UCSD-AML1 (cell line): ENCODE measurements around the gene CHMP1A.

Experiments used
- DNase-seq: peaks from one replicate; lab custom pipeline; 2025; ENCODE audit not compliant: unreplicated experiment; lab: John Stamatoyannopoulos, UW

Gene CHMP1A

DNA sequence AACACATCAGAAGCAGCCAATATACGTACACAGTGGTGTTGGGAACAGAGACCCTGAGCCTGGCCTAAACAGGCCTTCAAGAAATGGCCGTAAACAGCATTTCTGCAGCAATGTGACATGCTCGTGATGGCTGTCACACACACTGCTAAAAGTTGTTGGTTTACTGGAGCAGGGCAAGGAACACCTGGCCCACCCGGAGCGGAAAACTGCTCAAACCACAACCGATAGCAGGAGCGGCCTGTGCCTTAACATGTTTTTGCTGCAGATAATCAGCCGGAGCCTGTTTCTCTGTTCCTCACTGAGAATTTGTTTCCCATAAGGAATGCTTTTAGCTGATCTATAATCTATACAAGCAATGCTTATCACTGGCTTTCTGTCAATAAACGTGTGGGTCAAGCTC is 50.1 kb downstream of the CHMP1A start:
- DNase-seq = no peak

DNA sequence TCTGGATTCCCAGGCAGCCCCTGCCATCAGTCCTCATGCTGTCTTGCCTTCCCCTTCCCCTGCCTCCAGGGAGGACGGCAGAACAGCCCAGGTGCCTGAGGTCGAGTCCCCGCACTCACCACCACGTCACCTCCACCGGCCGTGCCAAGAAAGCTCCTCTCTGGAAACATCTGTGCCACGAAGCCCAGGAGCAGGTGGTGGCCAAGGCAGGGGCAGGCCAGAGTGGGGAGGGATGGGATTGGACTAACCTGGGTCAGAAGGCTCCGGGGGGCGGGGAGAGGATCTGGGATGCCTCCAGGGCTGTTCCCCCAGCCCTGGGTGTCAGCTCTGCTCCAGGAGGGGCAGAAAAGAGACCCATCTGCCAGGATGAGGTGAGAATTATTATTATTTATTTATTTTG is 51.5 kb downstream of the CHMP1A start:
- no peak for DNase-seq

DNA sequence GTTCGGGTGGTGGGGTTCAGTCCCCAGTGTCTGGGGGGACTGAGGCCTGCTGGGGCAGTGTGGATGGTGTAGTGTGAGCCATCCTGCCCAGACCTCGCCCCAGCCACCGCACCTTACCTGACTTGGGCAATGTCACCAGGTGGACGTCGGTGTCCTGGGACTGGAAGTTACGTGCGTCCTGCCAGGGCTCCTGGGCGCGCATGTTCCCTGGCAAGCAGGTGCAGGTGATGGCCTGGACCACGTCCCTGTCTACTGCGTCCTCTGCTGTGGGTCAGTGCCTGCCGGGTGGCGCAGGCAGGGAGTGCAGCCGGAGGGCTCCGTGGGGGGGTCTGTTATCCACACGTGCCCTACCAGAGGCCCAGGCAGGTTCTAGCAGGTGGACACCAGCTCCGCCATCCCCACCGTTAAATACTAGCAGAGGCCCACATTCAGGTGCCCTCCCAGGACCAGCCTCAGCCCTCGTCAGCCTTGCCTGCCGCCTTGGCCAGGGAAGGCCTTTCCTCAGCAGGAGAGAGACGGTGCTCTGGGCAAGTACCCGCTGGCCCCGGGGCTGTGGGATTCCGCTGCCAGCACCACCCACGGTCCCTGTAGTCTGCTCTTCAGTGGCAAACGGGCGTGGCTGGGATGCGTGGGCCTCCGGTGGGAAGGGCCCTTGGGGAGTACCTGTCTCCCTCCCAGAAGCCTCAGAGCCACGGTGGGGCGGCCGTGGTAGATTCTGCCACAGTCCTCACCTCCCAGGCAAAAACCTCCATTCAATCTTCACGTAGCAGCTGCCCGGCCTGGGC is 52.1 kb downstream of the CHMP1A start:
- no peak for DNase-seq

DNA sequence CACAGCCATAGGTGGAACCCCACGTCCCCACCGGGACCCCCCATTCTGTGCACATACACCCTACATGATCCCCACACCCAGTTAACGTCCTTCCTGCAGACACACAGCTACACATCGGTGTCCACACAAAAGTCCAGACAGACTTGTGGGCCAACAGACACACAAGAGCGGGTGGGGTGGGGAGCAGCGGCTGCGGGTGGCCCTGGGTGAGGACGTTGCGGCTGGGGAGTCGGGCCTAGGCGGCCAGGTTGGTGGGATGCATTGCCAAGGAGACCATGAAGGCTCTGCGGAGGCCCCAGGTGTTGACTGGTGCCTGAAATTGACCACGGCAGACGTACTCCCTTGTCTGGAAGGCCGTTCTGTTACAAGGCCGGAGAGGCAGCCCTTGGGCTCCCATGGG is 52.7 kb downstream of the CHMP1A start:
- no peak for DNase-seq

DNA sequence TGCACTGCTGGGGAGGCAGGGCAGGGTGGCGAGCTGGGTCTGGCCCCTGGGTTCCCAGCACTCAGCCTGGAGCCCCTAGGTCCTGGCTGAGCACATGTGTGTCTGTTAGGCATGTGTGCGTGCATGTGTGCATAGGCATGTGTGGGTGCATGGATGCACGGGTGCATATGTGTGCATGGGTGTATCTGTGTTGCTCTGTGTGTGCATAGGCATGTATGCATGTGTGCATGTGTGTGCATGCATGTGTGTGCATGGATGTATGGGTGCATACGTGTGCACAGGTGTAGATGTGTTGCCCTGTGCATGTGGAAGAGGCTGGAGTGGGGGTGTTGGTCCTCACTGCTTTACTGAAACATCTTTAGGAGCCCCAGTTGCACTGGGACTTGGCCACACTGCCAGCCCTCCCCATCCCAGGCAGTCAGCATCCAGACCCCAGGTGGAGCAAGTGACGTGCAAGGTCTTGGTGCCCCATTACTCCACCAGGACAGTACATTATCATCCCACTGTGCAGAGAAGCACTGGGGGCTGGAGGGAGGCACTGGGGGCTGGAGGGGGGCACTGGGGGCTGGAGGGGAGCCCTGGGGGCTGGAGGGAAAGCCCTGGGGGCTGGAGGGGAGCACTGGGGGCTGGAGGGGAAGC is 54.4 kb downstream of the CHMP1A start:
- DNase-seq = no peak

DNA sequence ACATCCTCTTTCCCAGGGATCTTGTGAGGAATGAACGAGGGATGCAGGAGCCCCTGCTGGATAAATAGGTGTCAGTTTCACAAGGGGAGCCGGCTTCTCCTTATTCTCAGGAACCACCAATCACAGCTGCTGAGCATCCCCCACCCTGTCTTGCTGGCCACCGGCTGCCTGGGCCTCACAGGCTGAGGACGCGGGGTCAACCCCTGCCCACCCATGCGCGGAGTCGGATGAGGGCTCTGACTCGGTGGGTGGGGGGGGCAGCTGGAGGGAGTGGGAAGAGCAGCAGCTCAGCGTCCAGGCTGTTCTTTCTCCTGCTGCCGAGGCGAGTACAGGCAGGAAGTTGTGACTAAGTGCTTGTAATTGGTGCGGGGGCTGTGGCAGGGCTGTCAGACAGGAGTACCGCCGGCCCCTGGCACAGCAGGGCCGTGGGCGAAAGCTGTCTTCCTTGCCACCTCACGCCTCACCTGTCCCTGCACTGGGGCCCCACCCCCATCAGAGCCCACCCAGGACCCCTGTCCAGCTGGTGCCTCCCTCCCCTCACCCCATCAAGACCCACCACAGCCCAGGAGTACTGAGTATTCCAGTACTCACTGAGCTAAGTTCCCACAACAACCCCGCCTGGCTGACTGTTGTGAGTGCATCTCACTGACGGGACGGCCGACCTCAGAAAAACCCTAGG is 55.1 kb downstream of the CHMP1A start:
- peak; percentile 68 for DNase-seq

DNA sequence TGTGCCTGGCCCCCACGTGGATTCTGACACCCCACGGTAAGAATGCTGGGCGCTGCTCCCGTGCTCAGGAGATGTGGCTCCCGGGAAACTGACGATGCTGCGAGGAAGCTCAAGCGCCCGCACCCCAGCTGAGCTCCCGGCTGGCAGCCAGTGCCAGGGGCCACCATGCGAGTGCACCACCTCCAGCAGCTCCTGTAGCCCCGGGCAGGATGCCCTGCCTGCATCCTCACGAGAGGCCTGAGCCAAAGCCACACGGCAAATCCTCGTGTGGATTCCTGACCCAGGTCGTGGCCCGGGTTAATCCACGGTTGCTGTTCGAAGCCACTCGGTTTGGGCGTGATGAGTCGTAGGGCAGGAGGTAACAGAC is 55.6 kb downstream of the CHMP1A start:
- no peak for DNase-seq

DNA sequence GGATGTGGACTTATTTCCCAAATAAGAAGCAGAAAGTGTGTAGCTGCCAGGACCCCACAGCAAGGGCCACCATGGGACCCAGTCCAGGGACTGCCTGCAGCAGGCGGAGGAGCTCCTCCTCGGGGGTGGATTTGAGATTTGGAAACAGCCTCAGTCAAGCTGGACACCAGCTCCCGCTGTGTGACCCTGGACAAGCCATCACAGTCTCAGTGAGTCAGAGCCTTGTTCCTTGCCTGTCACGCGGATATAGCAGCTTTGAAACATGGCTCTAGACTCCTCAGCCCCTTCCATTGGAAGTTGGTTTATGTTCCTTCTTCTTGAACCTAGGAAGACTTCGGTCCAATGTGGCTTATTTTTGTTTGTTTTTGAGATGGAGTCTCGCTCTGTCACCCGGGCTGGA is 56.6 kb downstream of the CHMP1A start:
- no peak for DNase-seq

DNA sequence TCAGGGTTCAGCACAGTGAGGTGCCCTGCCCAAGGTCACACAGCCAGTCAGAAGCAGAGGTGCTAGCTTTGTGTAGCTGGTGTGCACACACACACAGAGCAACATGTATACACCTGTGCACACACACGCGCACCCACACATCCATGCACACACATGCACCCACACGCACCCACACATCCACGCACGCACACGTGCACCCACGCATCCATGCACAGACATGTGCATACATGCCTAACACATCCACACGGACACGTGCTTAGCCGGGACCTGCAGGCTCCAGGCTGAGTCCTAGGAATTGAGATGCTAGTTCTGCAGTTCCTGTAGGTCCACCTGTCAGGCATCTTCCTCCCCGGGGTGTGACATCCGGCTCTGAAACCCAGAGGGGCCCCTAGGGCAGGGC is 57.1 kb downstream of the CHMP1A start:
- DNase-seq = no peak

DNA sequence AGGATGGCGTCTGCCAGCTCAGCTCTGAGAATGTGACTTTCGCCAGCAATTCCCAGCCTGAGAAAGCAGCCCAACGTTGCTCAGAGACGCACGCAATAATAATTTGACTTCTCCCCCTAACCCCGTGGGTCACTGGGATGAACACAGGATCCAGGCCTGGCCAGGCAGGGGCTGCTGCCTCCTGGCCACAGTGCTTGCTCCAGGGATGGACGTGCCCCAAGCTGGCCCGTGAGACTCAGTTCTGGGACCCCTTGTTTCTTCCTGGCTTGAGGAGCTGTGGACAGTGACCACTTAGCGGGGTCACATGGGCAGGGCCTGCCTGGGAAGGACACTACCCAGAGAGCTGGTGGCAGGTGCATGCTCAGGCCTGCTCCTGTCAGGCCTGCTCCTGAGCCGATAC is 57.6 kb downstream of the CHMP1A start:
- DNase-seq = no peak

DNA sequence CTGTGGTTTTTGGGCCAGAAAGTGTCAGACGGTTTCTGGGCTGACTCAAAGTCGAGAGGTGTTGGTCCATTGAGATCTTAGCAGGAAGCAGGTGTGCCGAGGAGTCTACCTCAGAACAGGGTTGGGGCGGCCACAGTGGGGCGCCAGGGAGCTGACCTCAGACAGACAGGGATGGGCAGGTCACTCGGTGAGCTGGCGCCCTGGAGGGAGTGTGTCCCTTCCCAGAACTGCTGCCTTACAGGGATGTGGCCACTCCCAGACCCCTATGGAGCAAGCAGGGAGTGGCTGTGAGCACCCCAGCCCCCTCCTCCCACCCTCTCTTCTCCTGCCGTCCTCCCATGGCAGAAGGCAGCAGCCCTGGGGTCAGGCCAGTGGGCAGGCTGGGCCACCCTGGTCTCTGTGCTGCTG is 58.1 kb downstream of the CHMP1A start:
- peak; percentile 61 for DNase-seq

DNA sequence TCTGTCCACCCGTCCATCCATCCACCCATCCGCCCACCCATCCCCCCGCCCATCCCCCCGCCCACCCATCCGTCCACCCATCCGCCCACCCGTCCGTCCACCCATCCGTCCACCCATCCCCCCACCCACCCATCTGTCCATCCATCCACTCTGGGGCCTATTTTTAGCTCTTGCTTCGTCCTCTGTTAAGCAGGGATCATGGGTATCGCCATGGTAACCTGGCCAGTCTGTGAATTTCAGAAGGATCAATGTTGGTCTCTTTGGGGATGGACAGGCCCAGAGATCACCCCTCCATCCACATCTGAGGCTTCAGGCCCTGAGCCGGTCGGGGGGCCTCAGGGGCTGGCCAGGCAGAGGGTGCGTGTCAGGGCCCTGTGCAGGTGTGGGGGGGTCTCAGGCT is 59.3 kb downstream of the CHMP1A start:
- no peak for DNase-seq

DNA sequence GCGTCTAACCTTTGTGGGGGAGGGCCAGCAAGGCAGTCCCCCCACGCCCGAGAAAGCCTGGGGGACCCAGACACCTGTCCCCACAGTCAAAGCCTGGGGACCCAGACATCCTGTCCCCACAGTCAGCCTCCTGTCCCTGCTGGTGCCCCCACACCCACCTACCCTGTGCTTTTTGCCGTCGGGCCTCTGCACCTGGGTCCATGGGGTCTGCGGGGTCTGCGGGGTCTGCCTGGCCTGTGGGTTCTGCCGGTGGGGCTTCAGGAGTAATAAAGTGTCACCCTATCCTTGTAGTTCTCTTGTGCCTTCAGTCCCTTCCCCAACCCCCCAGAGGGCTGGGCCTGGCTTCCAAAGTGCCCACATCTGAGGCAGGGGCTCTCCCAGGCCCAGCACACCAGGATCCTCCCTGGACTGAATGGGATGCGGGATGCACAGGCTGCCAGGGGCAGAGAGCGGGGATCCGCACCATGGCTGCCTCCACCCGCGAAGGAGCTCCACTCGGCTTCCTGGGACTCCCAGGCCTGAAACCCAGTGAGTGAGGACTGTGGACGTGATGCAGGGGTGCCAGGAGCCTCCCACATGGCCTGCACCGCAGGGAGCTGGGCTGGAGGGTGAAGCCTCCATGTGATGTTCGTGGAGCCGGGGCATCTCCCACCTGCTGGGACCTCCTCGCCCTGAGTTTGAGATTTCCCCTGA is 60.4 kb downstream of the CHMP1A start:
- DNase-seq = no peak

DNA sequence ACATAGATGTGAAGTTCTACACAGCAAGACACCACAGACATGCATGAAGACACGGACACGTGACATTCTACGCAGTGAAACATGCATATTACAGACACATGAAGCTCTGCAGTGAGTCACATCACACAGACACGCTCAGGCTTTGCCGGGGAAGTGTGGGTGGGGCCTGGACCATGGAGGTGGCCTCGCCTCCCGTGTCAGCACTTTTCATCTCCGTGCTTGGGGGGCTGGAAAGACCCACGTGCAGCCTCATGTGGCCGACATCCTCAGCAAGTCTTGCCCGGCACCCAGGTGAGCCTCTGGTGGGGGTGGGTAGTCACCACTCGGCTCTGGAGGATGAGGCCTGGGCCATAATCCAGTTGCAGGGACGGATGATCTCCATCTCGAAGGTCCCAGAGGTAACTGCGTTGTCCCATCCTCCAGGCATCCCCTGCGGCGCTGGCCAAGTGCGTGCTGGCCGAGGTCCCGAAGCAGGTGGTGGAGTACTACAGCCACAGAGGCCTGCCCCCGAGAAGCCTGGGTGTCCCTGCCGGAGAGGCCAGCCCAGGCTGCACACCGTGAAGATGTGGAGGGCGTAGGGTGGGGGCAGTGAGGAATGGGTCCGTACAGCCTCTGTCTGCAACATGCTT is 61.3 kb downstream of the CHMP1A start:
- DNase-seq = no peak

DNA sequence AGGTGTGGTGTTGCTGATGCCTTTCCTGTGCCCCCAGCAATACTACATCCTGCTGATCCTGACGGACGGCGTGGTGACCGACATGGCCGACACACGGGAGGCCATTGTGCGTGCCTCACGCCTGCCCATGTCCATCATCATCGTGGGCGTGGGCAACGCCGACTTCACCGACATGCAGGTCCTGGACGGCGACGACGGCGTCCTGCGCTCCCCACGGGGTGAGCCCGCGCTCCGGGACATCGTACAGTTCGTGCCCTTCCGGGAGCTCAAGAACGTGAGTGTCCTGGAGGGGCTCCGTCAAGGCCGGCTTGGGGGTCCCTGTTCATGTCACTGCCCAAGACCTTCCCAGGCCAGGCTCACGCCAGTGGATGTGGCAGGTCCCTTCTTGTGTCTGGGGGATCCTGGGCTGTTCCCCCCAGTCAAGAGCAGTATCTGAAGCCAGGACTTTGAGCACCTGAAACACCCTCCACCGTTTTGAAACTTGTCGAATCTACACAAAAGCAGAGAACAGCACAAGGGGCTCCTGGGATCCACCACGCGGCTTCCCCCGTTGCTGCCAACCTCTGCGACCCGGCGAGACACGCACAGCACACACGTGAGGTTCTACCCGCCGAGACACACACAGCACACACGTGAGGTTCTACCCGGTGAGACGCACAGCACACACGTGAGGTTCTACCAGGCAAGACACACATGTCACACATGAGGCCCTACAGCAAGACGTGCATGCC is 62.0 kb downstream of the CHMP1A start:
- DNase-seq = no peak
